NB4 (cell line): ENCODE results near the gene SLC26A8.

ENCODE experiments used
- POLR2A ChIP-seq: IDR thresholded peaks from 2 replicates; pipeline ENCODE4 v1.6.1; 2011; ENCODE audit warnings: mild to moderate bottlenecking; ENCODE audit not compliant: insufficient read length; ENCODE audit errors: extremely low read depth
- TF ChIP-seq, protein P1 (sequence below): IDR thresholded peaks from one replicate; pipeline ENCODE4 v1.5.1; 2012; ENCODE audit warnings: low read depth, low read length

- no peak for TF ChIP-seq POLR2A
- TF ChIP-seq, protein P1, sequence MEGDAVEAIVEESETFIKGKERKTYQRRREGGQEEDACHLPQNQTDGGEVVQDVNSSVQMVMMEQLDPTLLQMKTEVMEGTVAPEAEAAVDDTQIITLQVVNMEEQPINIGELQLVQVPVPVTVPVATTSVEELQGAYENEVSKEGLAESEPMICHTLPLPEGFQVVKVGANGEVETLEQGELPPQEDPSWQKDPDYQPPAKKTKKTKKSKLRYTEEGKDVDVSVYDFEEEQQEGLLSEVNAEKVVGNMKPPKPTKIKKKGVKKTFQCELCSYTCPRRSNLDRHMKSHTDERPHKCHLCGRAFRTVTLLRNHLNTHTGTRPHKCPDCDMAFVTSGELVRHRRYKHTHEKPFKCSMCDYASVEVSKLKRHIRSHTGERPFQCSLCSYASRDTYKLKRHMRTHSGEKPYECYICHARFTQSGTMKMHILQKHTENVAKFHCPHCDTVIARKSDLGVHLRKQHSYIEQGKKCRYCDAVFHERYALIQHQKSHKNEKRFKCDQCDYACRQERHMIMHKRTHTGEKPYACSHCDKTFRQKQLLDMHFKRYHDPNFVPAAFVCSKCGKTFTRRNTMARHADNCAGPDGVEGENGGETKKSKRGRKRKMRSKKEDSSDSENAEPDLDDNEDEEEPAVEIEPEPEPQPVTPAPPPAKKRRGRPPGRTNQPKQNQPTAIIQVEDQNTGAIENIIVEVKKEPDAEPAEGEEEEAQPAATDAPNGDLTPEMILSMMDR: no peak
Measured at GRCh38 chr6:36033935-36034334, 9.5 kb upstream of the SLC26A8 start.
